ENCODE data around the gene SLC6A7.

SLC6A7 gene

DNA sequence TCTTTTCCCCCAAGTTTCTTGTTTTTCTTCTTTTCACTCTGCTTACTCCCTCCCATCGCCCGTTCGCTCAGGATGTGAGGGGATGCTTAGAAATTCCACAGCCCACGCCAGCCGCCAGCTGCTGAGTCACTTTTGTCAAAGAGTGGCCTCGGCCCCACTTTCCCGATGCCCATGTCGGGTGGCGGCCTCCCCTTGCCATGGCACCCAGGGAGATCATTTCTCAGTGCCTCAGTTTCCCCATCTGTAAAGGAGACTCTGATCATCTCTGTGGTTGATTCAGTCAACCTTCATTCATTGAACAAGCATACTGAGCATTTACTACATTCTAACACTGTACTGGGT is 33.9 kb upstream of the SLC6A7 start:
- no peak for DNase-seq

DNA sequence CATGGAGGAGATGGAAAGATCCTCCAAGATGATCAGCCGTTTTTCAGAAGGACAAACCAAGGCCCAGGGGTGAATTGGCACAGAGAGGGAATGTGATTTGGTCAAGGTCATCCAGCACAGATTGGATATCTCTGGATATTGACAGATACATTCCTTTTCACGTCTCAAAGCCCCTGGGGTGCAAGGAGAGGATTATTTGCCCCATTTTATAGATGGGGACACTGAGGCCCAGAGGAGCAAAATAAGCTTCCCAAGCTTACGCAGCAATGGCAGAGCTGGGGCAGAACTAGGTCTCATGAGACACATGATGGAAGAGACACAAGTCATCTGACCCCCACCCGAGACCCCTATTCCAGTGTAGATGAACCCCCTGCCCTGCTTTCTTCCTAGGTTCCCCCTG is 33.3 kb upstream of the SLC6A7 start:
- no peak for DNase-seq

GRCh38 chr5:150157168-150157567 is 32.7 kb upstream of the SLC6A7 start:
- DNase-seq = no peak

- no peak for DNase-seq
These were observed 31.5 kb upstream of the SLC6A7 start for GRCh38 chr5:150158170-150158949.

GRCh38 chr5:150159031-150159430 is 30.8 kb upstream of the SLC6A7 start:
- DNase-seq = no peak

GRCh38 chr5:150159741-150160179 is 30.1 kb upstream of the SLC6A7 start:
- no peak for DNase-seq

GRCh38 chr5:150160448-150161081 is 29.3 kb upstream of the SLC6A7 start:
- DNase-seq = no peak

DNA sequence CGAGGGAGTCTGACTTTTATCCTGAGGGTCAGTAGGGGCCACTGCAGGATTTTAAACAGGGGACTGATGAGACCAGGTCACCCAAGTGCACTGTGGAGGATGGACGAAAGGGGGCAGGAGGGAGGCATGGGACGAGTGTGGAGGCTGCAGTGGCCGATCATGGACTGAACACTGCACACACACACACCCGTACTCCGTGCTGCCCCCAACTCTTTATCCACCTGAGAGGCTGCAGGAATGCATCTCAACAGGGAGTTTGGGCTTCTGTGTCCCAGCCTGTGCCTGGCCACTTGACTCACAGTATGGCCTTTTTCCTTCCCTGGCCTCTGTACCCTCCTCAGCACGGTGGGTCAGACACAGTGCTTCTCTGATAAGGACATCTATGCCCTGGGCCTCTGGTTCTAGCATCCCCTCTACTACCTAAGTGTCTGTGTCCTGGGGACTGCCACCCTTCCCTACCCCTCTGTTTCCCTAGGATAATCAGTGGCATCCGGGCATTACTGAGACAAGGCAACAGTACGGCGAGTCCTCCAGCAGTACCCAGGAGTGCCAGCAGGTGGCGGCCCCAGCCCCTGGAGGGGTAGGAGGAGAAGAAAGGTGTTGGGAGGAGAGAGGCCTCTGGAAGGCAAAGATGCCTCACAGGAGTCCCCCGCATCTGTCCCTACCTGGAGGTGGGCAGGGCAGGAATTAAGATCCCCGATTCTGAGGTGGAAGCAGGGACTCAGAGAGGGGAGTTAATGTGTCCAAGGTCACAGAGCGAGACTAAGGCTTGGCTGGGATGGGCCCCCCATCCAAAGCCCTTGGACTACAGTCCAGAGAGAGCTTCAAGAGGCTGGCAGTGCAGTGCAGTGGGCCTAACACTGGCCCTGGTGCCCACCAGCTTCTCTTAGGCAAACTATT is 28.4 kb upstream of the SLC6A7 start:
- DNase-seq = peak; percentile 30

- no peak for DNase-seq
These were observed 27.7 kb upstream of the SLC6A7 start for GRCh38 chr5:150162142-150162513.

GRCh38 chr5:150163035-150163434 is 26.8 kb upstream of the SLC6A7 start:
- no peak for DNase-seq

DNA sequence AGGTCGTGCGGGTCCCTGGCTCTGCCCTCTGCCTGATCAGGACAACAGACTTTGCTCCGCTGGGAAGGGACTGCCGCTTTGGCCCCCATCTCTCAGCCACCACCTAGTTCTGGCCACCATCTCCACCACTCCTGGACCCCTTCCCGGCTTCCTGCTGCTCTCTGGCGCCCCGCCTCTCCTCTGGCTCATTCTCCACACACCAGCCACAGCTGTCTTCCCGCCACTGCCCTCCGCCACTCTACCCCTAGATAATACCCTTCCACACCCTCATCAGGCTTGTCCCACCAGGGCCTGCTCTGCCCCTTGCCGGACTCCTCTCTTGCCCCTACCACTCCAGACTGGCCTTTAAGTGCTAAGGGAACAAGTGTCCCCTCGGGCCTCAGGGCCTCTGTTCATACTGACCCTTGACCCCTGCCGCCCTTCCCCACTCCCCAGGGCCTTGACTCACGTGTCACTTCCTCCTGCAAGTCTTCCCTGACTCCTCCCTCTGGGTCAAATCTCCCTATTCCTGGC is 26.3 kb upstream of the SLC6A7 start:
- no peak for DNase-seq

DNA sequence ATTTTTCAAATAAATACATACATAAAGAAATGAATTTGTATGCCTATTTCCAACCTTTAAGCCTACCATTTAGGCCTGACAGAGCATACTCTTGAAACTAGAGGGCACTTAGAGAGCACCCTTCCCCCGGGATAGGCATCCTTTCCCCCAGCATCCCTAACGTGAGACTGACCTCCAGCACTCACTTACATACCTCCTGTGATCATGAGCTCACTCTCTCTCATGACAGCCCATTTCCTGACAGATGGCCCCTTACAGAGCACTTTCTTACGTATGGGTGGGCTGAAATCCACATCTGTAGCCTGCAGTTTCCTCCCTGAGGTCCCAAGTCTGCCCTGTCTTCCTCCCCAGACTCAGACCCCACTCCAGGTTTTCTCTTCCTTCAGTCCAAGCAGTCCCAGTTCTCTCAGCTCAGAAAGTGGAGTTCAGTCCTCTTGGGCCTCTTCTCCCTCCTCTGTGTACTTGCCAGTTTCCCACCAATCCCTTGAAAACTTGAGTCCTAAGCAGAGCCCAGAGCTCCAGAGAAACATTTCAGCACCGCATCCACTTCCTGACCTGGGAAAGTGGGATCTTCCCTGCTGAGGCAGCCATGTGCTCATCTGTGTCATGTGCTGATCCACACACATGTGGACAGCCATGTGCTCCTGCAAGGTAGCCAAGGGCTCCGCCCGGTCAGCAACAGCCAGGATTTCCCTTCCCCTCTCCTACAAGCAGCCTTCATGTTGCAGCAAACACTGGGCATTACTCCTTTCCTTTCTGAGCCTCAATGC is 25.5 kb upstream of the SLC6A7 start:
- no peak for DNase-seq

- DNase-seq = no peak
These were observed 23.7 kb upstream of the SLC6A7 start for GRCh38 chr5:150166037-150166649.

GRCh38 chr5:150166650-150167511 is 23.0 kb upstream of the SLC6A7 start, which contains the start of gene CDX1:
Gene CDX1 (plus strand): TSS chr5:150166778. CDS start chr5:150166877, 99 bp downstream.
- DNase-seq = no peak

DNA sequence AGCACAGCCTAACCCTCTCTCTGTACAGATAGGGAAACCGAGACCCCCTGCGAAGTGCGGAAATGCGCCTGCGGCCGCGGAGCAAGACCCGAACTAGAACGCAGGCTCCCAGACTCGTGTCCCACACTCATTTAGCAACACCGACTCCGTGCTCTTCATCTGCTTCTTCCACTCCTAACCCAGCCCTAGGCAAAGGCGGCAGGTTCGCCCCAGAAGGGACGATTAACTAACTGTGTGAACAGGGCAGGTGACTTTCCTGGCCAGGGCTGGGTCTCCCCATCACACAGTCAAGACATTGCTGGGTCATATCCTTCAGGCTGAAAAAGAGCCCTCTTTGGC is 22.4 kb upstream of the SLC6A7 start:
- DNase-seq = no peak

DNA sequence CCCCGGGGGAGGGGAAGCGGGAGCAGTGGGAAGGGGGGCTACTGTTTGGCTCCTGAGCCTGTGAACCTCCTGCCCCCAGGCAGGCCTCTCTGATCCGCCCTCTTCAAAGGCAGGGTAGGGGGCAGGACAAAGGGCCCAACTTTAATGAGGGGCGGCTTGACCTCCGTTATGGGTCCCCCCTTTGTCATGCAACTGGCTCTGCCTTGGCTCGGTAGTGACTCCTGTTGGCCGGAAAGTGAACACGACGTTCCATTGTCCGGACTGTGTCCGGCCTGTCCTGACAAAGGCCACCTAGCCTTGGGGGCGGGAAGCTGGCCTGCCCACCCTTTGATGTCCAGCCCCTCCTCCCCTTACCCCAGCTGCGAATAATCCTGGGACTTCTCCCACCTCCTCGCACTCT is 22.0 kb upstream of the SLC6A7 start:
- DNase-seq = no peak

DNA sequence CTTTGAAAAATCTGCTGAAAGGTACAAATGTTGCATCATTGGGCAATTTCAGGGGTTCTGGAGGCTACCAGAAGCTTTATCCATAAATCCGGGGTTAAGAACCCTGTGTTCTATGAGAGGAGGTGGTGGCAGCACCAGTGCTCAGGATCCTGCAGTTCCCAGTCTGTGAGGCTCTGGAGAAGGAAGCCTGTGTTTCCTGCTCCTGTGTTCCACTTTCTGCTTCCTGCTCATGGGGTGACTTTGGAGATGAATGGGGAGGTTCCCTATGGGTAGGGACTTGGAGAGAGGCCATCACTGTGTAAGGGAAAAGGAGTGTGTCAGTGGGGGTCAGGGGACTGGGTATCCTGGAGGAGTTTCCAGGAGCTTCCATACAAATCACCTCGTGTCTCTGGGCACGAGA is 21.0 kb upstream of the SLC6A7 start:
- DNase-seq = no peak

DNA sequence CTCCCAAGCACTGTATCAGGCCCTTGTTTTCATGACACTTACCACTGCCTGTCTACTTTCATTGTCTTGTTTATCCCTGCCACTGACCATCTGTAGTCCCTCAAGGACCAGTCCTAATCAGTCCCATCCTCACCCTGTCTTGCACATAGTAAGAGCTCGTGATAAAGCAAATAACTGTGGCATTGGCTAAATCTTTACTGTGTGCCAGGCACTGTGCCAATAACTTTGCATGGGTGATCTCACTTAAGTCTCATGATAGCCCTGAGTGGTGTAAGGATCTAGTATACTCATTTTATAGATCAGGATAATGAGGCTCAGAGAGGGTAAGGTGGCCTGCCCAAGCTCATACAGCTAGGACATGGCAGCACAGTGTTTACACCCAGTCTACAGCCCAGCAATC is 17.7 kb upstream of the SLC6A7 start:
- DNase-seq = no peak

DNA sequence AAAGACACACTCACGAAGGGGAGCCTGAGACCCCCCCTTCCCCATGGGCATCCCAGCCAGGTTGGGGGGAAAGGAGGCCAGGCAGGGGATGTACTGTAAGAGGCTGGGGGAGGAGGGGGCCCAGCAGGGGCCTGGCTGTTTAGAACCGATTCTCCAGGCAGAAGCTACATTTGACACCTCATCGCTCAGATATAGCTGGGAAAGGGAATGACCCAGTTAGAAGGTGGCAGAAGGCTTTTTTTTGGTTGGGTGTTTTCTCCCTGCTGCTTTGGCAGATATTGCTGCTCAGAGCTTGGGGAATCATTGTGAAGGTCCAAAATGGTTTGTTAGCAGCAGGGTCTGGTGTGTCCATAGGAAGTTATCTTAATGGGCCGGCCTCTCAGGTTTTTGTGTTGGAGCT is 17.3 kb upstream of the SLC6A7 start:
- no peak for DNase-seq

GRCh38 chr5:150173161-150173560 is 16.7 kb upstream of the SLC6A7 start:
- no peak for DNase-seq

DNA sequence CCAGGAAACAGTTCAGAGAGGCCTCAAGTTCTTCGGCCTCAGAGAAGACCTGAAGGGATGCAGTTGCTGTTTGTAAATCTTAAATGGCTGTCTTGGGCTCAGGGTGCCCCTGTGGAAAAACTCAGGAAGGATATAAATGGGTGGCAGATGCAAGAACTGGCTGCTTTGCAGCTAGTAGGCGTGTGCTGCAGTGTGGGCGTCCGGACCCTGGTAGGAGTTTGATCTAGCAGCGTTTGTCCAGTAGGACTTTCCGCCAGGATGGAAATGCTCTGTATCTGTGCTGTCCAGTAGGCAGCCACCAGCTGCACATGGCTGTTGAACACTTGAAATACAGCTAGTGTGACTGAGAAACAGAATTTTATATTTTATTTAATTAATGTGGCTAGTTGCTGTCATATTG is 15.6 kb upstream of the SLC6A7 start:
- no peak for DNase-seq
